COLO668 (cell line): ENCODE measurements around the gene ENTPD5.

Source experiments
- DNase-seq: peaks from one replicate; lab custom pipeline; 2025; ENCODE audit not compliant: unreplicated experiment; lab: John Stamatoyannopoulos, UW

ENTPD5 gene

GRCh38 chr14:74018586-74019407, at the start of gene ENTPD5, which contains the start of gene BBOF1:
ENTPD5 (minus strand) TSS chr14:74019288; CDS start chr14:73988102, 31,186 bp downstream.
BBOF1 (plus strand) TSS chr14:74019349; CDS start chr14:74019479, 130 bp downstream.
- DNase-seq: peak; percentile 97

- DNase-seq: no peak
These were observed 46.9 kb upstream of the ENTPD5 start for GRCh38 chr14:74065746-74066575.

- no peak for DNase-seq
These were observed 45.8 kb upstream of the ENTPD5 start for GRCh38 chr14:74064883-74065282.

GRCh38 chr14:74064426-74064825, 45.3 kb upstream of the ENTPD5 start:
- no peak for DNase-seq

- DNase-seq: no peak
These were observed 43.7 kb upstream of the ENTPD5 start for GRCh38 chr14:74062809-74063150.

GRCh38 chr14:74049876-74050495, 30.9 kb upstream of the ENTPD5 start:
- no peak for DNase-seq

GRCh38 chr14:74048281-74048680, 29.2 kb upstream of the ENTPD5 start:
- DNase-seq: no peak

- no peak for DNase-seq
These were observed 26.4 kb upstream of the ENTPD5 start for GRCh38 chr14:74045522-74045921.

GRCh38 chr14:74042296-74042695, 23.2 kb upstream of the ENTPD5 start:
- DNase-seq: no peak

- DNase-seq: no peak
These were observed 19.2 kb upstream of the ENTPD5 start for GRCh38 chr14:74038020-74038859.

GRCh38 chr14:74035556-74035955, 16.5 kb upstream of the ENTPD5 start:
- DNase-seq: no peak

- no peak for DNase-seq
These were observed 15.5 kb upstream of the ENTPD5 start for GRCh38 chr14:74034572-74034971.

- no peak for DNase-seq
These were observed 10.0 kb upstream of the ENTPD5 start for GRCh38 chr14:74029136-74029535.

GRCh38 chr14:74022346-74022745, 3.3 kb upstream of the ENTPD5 start:
- DNase-seq: no peak

- DNase-seq: no peak
These were observed 485 bp upstream of the ENTPD5 start for GRCh38 chr14:74019408-74020137.

GRCh38 chr14:74018174-74018585, 908 bp downstream of the ENTPD5 start:
- no peak for DNase-seq

- DNase-seq: no peak
These were observed 3.1 kb downstream of the ENTPD5 start for GRCh38 chr14:74015963-74016362.

GRCh38 chr14:74015176-74015575, 3.9 kb downstream of the ENTPD5 start:
- no peak for DNase-seq

- DNase-seq: no peak
These were observed 4.8 kb downstream of the ENTPD5 start for GRCh38 chr14:74014299-74014698.
